ENCODE data around the gene ONECUT3. TPM values are rescaled to one million over a fixed set of nuclear protein-coding genes. Genes with fewer than 3 reads are reported as not detected.
"Not testable (repeated sequence)": the region's sequence is repeated elsewhere in the genome, so short reads cannot be mapped to it uniquely, and the experiment has no call there.

The ONECUT3 gene
- total RNA-seq, 1 experiment from 2014 or later: not detected

- no peak for DNase-seq
- no peak overlapping the region for H3K4me3 ChIP-seq (ENCODE audit: low read length)
- H3K9ac ChIP-seq (ENCODE audit: low read length): no peak overlapping the region
- no peaks in the 10 kb centered on the region for H3K9me3 ChIP-seq (ENCODE audit: low read length)
- H3K27me3 ChIP-seq (ENCODE audit: low read length): no peaks in the 10 kb centered on the region
- H3K4me1 ChIP-seq (ENCODE audit: low read length): no peaks in the 10 kb centered on the region
- H3K4me2 ChIP-seq (ENCODE audit: low read depth, low read length, poor library complexity, severe bottlenecking): no peak overlapping the region
- H3K36me3 ChIP-seq (ENCODE audit: insufficient read depth, low read length): no peaks in the 10 kb centered on the region
- no peak overlapping the region for H3K27ac ChIP-seq (ENCODE audit: low read length)
- H2AFZ ChIP-seq (ENCODE audit: low read length): no peak overlapping the region
- no peaks in the 10 kb centered on the region for H3K9me2 ChIP-seq (replicated peaks; ENCODE audit: insufficient read depth, low read length)
- no peaks in the 10 kb centered on the region for H4K20me1 ChIP-seq (ENCODE audit: insufficient read depth, low read depth, low read length)
- H3K79me2 ChIP-seq (ENCODE audit: low read length): no peaks in the 10 kb centered on the region
These were observed 4.3 kb downstream of the ONECUT3 start for GRCh38 chr19:1757468-1758230.

- H2AFZ ChIP-seq (ENCODE audit: low read length): no peak overlapping the region
- H3K9me2 ChIP-seq (replicated peaks; ENCODE audit: insufficient read depth, low read length): no peaks in the 10 kb centered on the region
- H4K20me1 ChIP-seq (ENCODE audit: insufficient read depth, low read depth, low read length): no peaks in the 10 kb centered on the region
- no peak overlapping the region for H3K27ac ChIP-seq (ENCODE audit: low read length)
- H3K36me3 ChIP-seq (ENCODE audit: insufficient read depth, low read length): no peaks in the 10 kb centered on the region
- no peak for DNase-seq
- no peaks in the 10 kb centered on the region for H3K27me3 ChIP-seq (ENCODE audit: low read length)
- no peak overlapping the region for H3K4me2 ChIP-seq (ENCODE audit: low read depth, low read length, poor library complexity, severe bottlenecking)
- no peak overlapping the region for H3K9ac ChIP-seq (ENCODE audit: low read length)
- no peak overlapping the region for H3K4me3 ChIP-seq (ENCODE audit: low read length)
- H3K4me1 ChIP-seq (ENCODE audit: low read length): no peaks in the 10 kb centered on the region
- no peaks in the 10 kb centered on the region for H3K79me2 ChIP-seq (ENCODE audit: low read length)
- no peaks in the 10 kb centered on the region for H3K9me3 ChIP-seq (ENCODE audit: low read length)
These were observed 4.9 kb downstream of the ONECUT3 start for GRCh38 chr19:1758231-1758577.

GRCh38 chr19:1758959-1759903 lies 5.9 kb downstream of the ONECUT3 start:
- no peak overlapping the region for H3K9ac ChIP-seq (ENCODE audit: low read length)
- H3K9me2 ChIP-seq (replicated peaks; ENCODE audit: insufficient read depth, low read length): no peaks in the 10 kb centered on the region
- no peak overlapping the region for H3K4me2 ChIP-seq (ENCODE audit: low read depth, low read length, poor library complexity, severe bottlenecking)
- no peak overlapping the region for H3K4me3 ChIP-seq (ENCODE audit: low read length)
- H3K4me1 ChIP-seq (ENCODE audit: low read length): no peaks in the 10 kb centered on the region
- H3K36me3 ChIP-seq (ENCODE audit: insufficient read depth, low read length): no peaks in the 10 kb centered on the region
- no peak overlapping the region for H3K27ac ChIP-seq (ENCODE audit: low read length)
- no peaks in the 10 kb centered on the region for H3K79me2 ChIP-seq (ENCODE audit: low read length)
- H4K20me1 ChIP-seq (ENCODE audit: insufficient read depth, low read depth, low read length): no peaks in the 10 kb centered on the region
- no peaks in the 10 kb centered on the region for H3K27me3 ChIP-seq (ENCODE audit: low read length)
- no peaks in the 10 kb centered on the region for H3K9me3 ChIP-seq (ENCODE audit: low read length)
- no peak for DNase-seq
- H2AFZ ChIP-seq (ENCODE audit: low read length): no peak overlapping the region

- Histone ChIP-seq H3K4me2 (ENCODE audit: low read depth, low read length, poor library complexity, severe bottlenecking) (no peak overlapping the region), H3K9me2 (replicated peaks; ENCODE audit: insufficient read depth, low read length) (no peaks in the 10 kb centered on the region), H3K27me3 (ENCODE audit: low read length) (no peaks in the 10 kb centered on the region), H2AFZ (ENCODE audit: low read length) (no peak overlapping the region), H3K4me1 (ENCODE audit: low read length) (no peaks in the 10 kb centered on the region), H4K20me1 (ENCODE audit: insufficient read depth, low read depth, low read length) (no peaks in the 10 kb centered on the region), H3K4me3 (ENCODE audit: low read length) (no peak overlapping the region), H3K9me3 (ENCODE audit: low read length) (no peaks in the 10 kb centered on the region), H3K36me3 (ENCODE audit: insufficient read depth, low read length) (no peaks in the 10 kb centered on the region), H3K79me2 (ENCODE audit: low read length) (no peaks in the 10 kb centered on the region), H3K27ac (ENCODE audit: low read length) (no peak overlapping the region), H3K9ac (ENCODE audit: low read length) (no peak overlapping the region)
- no peak for DNase-seq
These were observed 6.7 kb downstream of the ONECUT3 start for GRCh38 chr19:1760020-1760419.

- H3K4me1 ChIP-seq (ENCODE audit: low read length); H3K79me2 ChIP-seq (ENCODE audit: low read length); H3K9ac ChIP-seq (ENCODE audit: low read length); H3K27me3 ChIP-seq (ENCODE audit: low read length); DNase-seq; H3K9me2 ChIP-seq (replicated peaks; ENCODE audit: insufficient read depth, low read length); H3K4me2 ChIP-seq (ENCODE audit: low read depth, low read length, poor library complexity, severe bottlenecking); H3K36me3 ChIP-seq (ENCODE audit: insufficient read depth, low read length); H3K27ac ChIP-seq (ENCODE audit: low read length); H3K9me3 ChIP-seq (ENCODE audit: low read length); H3K4me3 ChIP-seq (ENCODE audit: low read length); H2AFZ ChIP-seq (ENCODE audit: low read length); H4K20me1 ChIP-seq (ENCODE audit: insufficient read depth, low read depth, low read length): not testable (repeated sequence)
These were observed 7.7 kb downstream of the ONECUT3 start for GRCh38 chr19:1760786-1761527.

- Histone ChIP-seq H3K27me3 (ENCODE audit: low read length) (no peaks in the 10 kb centered on the region), H3K27ac (ENCODE audit: low read length) (no peak overlapping the region), H3K4me2 (ENCODE audit: low read depth, low read length, poor library complexity, severe bottlenecking) (no peak overlapping the region), H4K20me1 (ENCODE audit: insufficient read depth, low read depth, low read length) (no peaks in the 10 kb centered on the region), H3K4me3 (ENCODE audit: low read length) (no peak overlapping the region), H3K9me2 (replicated peaks; ENCODE audit: insufficient read depth, low read length) (no peaks in the 10 kb centered on the region), H3K79me2 (ENCODE audit: low read length) (no peaks in the 10 kb centered on the region), H3K9ac (ENCODE audit: low read length) (no peak overlapping the region), H2AFZ (ENCODE audit: low read length) (no peak overlapping the region), H3K36me3 (ENCODE audit: insufficient read depth, low read length) (no peaks in the 10 kb centered on the region), H3K9me3 (ENCODE audit: low read length) (no peaks in the 10 kb centered on the region), H3K4me1 (ENCODE audit: low read length) (peaks cover 5% of the 10 kb centered on the region)
- no peak for DNase-seq
These were observed 8.4 kb downstream of the ONECUT3 start for GRCh38 chr19:1761528-1762242.

- H3K79me2 ChIP-seq (ENCODE audit: low read length): no peaks in the 10 kb centered on the region
- H3K4me3 ChIP-seq (ENCODE audit: low read length): no peak overlapping the region
- no peaks in the 10 kb centered on the region for H4K20me1 ChIP-seq (ENCODE audit: insufficient read depth, low read depth, low read length)
- no peaks in the 10 kb centered on the region for H3K9me3 ChIP-seq (ENCODE audit: low read length)
- H3K9ac ChIP-seq (ENCODE audit: low read length): no peak overlapping the region
- H3K9me2 ChIP-seq (replicated peaks; ENCODE audit: insufficient read depth, low read length): no peaks in the 10 kb centered on the region
- H3K4me1 ChIP-seq (ENCODE audit: low read length): peaks cover 12% of the 10 kb centered on the region
- H2AFZ ChIP-seq (ENCODE audit: low read length): no peak overlapping the region
- no peaks in the 10 kb centered on the region for H3K27me3 ChIP-seq (ENCODE audit: low read length)
- H3K36me3 ChIP-seq (ENCODE audit: insufficient read depth, low read length): no peaks in the 10 kb centered on the region
- no peak overlapping the region for H3K27ac ChIP-seq (ENCODE audit: low read length)
- no peak overlapping the region for H3K4me2 ChIP-seq (ENCODE audit: low read depth, low read length, poor library complexity, severe bottlenecking)
- no peak for DNase-seq
These were observed 9.2 kb downstream of the ONECUT3 start for GRCh38 chr19:1762243-1763117.

Data from Karpas-422 (cell line).